Keratinocyte (primary cell): ENCODE results near the gene CASP6.

Experiments used
- EZH2 ChIP-seq: IDR thresholded peaks from one replicate; pipeline ENCODE4 v1.6.1; 2012; ENCODE audit warnings: inconsistent platforms, mild to moderate bottlenecking, low read length, moderate library complexity
- TF ChIP-seq, protein P1 (sequence below), 3 experiments: IDR thresholded peaks in 1 of 3; conservative IDR thresholded peaks in 1 of 3; optimal IDR thresholded peaks in 1 of 3; 2 replicates in 2 of 3; 3 replicates in 1 of 3; pipeline versions ENCODE3 to v1.5.1; 2011; ENCODE audit warnings: low read length in 3 of 3, mild to moderate bottlenecking in 3 of 3, moderate library complexity in 2 of 3, control low read depth in 1 of 3, inconsistent platforms in 1 of 3; ENCODE audit not compliant: insufficient read depth in 2 of 3; ENCODE audit errors: extremely low read depth in 1 of 3

DNA sequence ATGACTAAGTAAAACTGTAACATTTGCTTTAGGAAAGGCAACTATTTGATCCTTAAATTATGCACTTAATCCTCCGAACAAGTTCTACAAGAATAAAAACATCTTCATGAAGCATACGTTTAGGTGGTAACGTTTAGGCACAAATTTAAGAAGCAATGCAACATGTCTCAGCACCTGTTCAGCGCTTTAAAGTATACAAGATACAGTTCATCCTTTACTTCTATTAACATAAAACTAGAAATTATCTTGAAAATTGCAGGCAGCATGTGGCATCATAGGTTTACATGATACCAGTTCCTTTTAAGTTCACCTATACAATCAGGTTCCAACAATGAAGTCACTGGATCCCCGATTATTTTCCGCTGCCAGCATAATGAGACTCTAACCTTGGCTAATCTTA, 25.1 kb upstream of the CASP6 start:
- TF ChIP-seq, protein P1, sequence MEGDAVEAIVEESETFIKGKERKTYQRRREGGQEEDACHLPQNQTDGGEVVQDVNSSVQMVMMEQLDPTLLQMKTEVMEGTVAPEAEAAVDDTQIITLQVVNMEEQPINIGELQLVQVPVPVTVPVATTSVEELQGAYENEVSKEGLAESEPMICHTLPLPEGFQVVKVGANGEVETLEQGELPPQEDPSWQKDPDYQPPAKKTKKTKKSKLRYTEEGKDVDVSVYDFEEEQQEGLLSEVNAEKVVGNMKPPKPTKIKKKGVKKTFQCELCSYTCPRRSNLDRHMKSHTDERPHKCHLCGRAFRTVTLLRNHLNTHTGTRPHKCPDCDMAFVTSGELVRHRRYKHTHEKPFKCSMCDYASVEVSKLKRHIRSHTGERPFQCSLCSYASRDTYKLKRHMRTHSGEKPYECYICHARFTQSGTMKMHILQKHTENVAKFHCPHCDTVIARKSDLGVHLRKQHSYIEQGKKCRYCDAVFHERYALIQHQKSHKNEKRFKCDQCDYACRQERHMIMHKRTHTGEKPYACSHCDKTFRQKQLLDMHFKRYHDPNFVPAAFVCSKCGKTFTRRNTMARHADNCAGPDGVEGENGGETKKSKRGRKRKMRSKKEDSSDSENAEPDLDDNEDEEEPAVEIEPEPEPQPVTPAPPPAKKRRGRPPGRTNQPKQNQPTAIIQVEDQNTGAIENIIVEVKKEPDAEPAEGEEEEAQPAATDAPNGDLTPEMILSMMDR (optimal IDR thresholded peaks at IDR 0.05 in 1 of 3, IDR thresholded peaks at IDR 0.05 in 1 of 3, conservative IDR thresholded peaks at IDR 0.05 in 1 of 3; ENCODE audit: extremely low read depth in 1 of 3, insufficient read depth in 2 of 3, low read length in 3 of 3) = no peak
- no peak for TF ChIP-seq EZH2
